HEK293 (cell line): ENCODE measurements around the gene R3HDM1.
"Not testable (repeated sequence)": the region's sequence is repeated elsewhere in the genome, so short reads cannot be mapped to it uniquely, and the experiment has no call there.

ENCODE experiments used
- REPIN1 ChIP-seq: fragments of 450-650 bp; formaldehyde crosslinking; IDR thresholded peaks from 2 replicates; pipeline ENCODE4 v1.5.1; 2017; ENCODE audit warnings: missing biosample characterization, missing genetic modification characterization, low read depth
- ZBTB21 ChIP-seq: fragments of 450-650 bp; formaldehyde crosslinking; IDR thresholded peaks from 2 replicates; pipeline ENCODE4 v1.5.1; 2017; ENCODE audit warnings: missing biosample characterization, missing genetic modification characterization
- ZNF138 ChIP-seq: fragments of 450-650 bp; formaldehyde crosslinking; IDR thresholded peaks from 2 replicates; pipeline ENCODE4 v1.5.1; 2016; ENCODE audit warnings: missing biosample characterization, missing genetic modification characterization, borderline replicate concordance
- ZNF350 ChIP-seq: fragments of 450-650 bp; formaldehyde crosslinking; IDR thresholded peaks from 2 replicates; pipeline ENCODE4 v1.5.0; 2017; ENCODE audit warnings: missing biosample characterization, mild to moderate bottlenecking, missing genetic modification characterization
- ZSCAN4 ChIP-seq: fragments of 450-650 bp; formaldehyde crosslinking; IDR thresholded peaks from 2 replicates; pipeline ENCODE4 v1.5.1; 2017; ENCODE audit warnings: missing biosample characterization, missing genetic modification characterization
- TF ChIP-seq, protein P1 (sequence below): fragments of 450-650 bp; formaldehyde crosslinking; conservative IDR thresholded peaks from 2 replicates; pipeline ENCODE4 v1.5.1; 2016; ENCODE audit warnings: low read depth, missing biosample characterization, missing genetic modification characterization

DNA sequence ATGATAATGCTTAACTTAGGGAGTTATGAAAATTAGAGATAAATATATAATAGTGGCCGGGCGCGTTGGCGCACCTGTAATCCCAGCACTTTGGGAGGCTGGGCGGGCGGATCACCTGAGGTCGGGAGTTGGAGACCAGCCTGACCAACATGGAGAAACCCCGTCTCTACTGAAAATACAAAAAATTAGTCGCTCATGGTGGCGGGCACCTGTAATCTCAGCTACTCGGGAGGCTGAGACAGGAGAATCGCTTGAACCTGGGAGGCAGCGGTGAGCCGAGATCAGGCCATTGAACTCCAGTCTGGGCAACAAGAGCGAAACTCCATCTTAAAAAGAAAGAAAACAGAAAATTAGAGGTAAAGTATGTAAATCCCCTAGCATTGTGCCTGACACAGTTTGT lies 2.3 kb downstream of the R3HDM1 start:
- not testable (repeated sequence) for TF ChIP-seq REPIN1, ZNF350, ZSCAN4, ZBTB21, ZNF138 (tag by site-specific recombination)
- TF ChIP-seq, protein P1, sequence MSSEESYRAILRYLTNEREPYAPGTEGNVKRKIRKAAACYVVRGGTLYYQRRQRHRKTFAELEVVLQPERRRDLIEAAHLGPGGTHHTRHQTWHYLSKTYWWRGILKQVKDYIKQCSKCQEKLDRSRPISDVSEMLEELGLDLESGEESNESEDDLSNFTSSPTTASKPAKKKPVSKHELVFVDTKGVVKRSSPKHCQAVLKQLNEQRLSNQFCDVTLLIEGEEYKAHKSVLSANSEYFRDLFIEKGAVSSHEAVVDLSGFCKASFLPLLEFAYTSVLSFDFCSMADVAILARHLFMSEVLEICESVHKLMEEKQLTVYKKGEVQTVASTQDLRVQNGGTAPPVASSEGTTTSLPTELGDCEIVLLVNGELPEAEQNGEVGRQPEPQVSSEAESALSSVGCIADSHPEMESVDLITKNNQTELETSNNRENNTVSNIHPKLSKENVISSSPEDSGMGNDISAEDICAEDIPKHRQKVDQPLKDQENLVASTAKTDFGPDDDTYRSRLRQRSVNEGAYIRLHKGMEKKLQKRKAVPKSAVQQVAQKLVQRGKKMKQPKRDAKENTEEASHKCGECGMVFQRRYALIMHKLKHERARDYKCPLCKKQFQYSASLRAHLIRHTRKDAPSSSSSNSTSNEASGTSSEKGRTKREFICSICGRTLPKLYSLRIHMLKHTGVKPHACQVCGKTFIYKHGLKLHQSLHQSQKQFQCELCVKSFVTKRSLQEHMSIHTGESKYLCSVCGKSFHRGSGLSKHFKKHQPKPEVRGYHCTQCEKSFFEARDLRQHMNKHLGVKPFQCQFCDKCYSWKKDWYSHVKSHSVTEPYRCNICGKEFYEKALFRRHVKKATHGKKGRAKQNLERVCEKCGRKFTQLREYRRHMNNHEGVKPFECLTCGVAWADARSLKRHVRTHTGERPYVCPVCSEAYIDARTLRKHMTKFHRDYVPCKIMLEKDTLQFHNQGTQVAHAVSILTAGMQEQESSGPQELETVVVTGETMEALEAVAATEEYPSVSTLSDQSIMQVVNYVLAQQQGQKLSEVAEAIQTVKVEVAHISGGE (tag by site-specific recombination): not testable (repeated sequence)
